Amniotic epithelial cell (primary cell): ENCODE measurements around the gene ACOT6.
A peak's percentile ranks its signal among the peaks of the same experiment; 100 is the strongest.
"Not testable (repeated sequence)": the region's sequence is repeated elsewhere in the genome, so short reads cannot be mapped to it uniquely, and the experiment has no call there.

Experiments used
- DNase-seq: peaks from one replicate; pipeline ENCODE4 v3.0.0-alpha.2; 2010; ENCODE audit warnings: low read depth

ACOT6 gene

GRCh38 chr14:73612339-73613045, at the start of gene ACOT6:
TSS of gene ACOT6 (plus strand) at chr14:73612517. CDS start at chr14:73612572, 55 bp downstream.
- peak; percentile 65 for DNase-seq

- not testable (repeated sequence) for DNase-seq
Measured at GRCh38 chr14:73562696-73563095, 49.6 kb upstream of the ACOT6 start.

- not testable (repeated sequence) for DNase-seq
Measured at GRCh38 chr14:73566431-73566830, 45.9 kb upstream of the ACOT6 start.

- DNase-seq: not testable (repeated sequence)
Measured at GRCh38 chr14:73566935-73567334, 45.4 kb upstream of the ACOT6 start.

- no peak for DNase-seq
Measured at GRCh38 chr14:73567358-73567757, 45.0 kb upstream of the ACOT6 start.

- DNase-seq: peak; percentile 59
Measured at GRCh38 chr14:73567951-73568885, 44.1 kb upstream of the ACOT6 start.

- not testable (repeated sequence) for DNase-seq
Measured at GRCh38 chr14:73568886-73569184, 43.5 kb upstream of the ACOT6 start.

GRCh38 chr14:73569185-73569958, 42.9 kb upstream of the ACOT6 start, which contains the start of gene ACOT2:
TSS of gene ACOT2 (plus strand) at chr14:73569213. CDS start at chr14:73569241, 28 bp downstream.
- DNase-seq: peak; percentile 93

- DNase-seq: peak; percentile 22
Measured at GRCh38 chr14:73570913-73571312, 41.4 kb upstream of the ACOT6 start.

- not testable (repeated sequence) for DNase-seq
Measured at GRCh38 chr14:73573034-73573433, 39.3 kb upstream of the ACOT6 start.

- DNase-seq: not testable (repeated sequence)
Measured at GRCh38 chr14:73573740-73574139, 38.6 kb upstream of the ACOT6 start.

- DNase-seq: not testable (repeated sequence)
Measured at GRCh38 chr14:73574251-73574650, 38.1 kb upstream of the ACOT6 start.

- no peak for DNase-seq
Measured at GRCh38 chr14:73576391-73576790, 35.9 kb upstream of the ACOT6 start.

GRCh38 chr14:73577214-73577613, 35.1 kb upstream of the ACOT6 start:
- DNase-seq: not testable (repeated sequence)

GRCh38 chr14:73582102-73582979, 30.0 kb upstream of the ACOT6 start:
- DNase-seq: not testable (repeated sequence)

GRCh38 chr14:73588695-73589094, 23.6 kb upstream of the ACOT6 start:
- DNase-seq: no peak

GRCh38 chr14:73589116-73589515, 23.2 kb upstream of the ACOT6 start:
- DNase-seq: no peak

GRCh38 chr14:73590673-73591004, 21.7 kb upstream of the ACOT6 start:
- DNase-seq: not testable (repeated sequence)

- DNase-seq: peak; percentile 44
Measured at GRCh38 chr14:73591690-73592449, 20.4 kb upstream of the ACOT6 start, which contains the start of gene ACOT4. TSS of gene ACOT4 (plus strand) at chr14:73591873. CDS start at chr14:73591960, 87 bp downstream.

- DNase-seq: no peak
Measured at GRCh38 chr14:73594491-73594890, 17.8 kb upstream of the ACOT6 start.
